Mesenchymal stem cell (in vitro differentiated cells and primary cell): Measurements from ENCODE around the gene LUM.

Experiments
- DNase-seq: peaks from one replicate; pipeline ENCODE4 v3.0.0-alpha.2; 2013
- H2AFZ ChIP-seq: one replicate; pipeline ENCODE4 v1.6.1; 2013; ENCODE audit warnings: low read depth, mild to moderate bottlenecking, control low read depth, inconsistent platforms, low read length, moderate library complexity
- H2AK5ac ChIP-seq: 2 replicates; pipeline ENCODE4 v1.6.1; 2013; ENCODE audit warnings: low read length, moderate library complexity, mild to moderate bottlenecking, inconsistent platforms; ENCODE audit not compliant: severe bottlenecking
- H2BK120ac ChIP-seq: one replicate; pipeline ENCODE4 v1.6.1; 2013; ENCODE audit warnings: low read depth, mild to moderate bottlenecking, inconsistent platforms, low read length, moderate library complexity
- H2BK12ac ChIP-seq, 2 experiments: one replicate each; pipeline ENCODE4 v1.6.1; 2013; ENCODE audit warnings: inconsistent platforms in 2 of 2, low read length in 2 of 2, mild to moderate bottlenecking in 2 of 2, moderate library complexity in 2 of 2, control low read depth in 1 of 2
- H2BK15ac ChIP-seq: one replicate; pipeline ENCODE4 v1.6.1; 2013; ENCODE audit warnings: mild to moderate bottlenecking, low read depth, inconsistent platforms; ENCODE audit not compliant: poor library complexity, severe bottlenecking
- H2BK5ac ChIP-seq: 2 replicates; pipeline ENCODE4 v1.6.1; 2013; ENCODE audit warnings: low read depth, mild to moderate bottlenecking, low read length, control low read depth, inconsistent platforms; ENCODE audit not compliant: poor library complexity, severe bottlenecking
- H3K14ac ChIP-seq, 2 experiments: one replicate each; pipeline ENCODE4 v1.6.1; 2013; ENCODE audit warnings: inconsistent platforms in 2 of 2, low read length in 2 of 2, control low read depth in 1 of 2, mild to moderate bottlenecking in 1 of 2, moderate library complexity in 1 of 2
- H3K18ac ChIP-seq, 2 experiments: one replicate each; pipeline ENCODE4 v1.6.1; 2013; ENCODE audit warnings: inconsistent platforms in 2 of 2, low read length in 2 of 2, control low read depth in 1 of 2, low read depth in 1 of 2, mild to moderate bottlenecking in 1 of 2
- H3K23ac ChIP-seq, 2 experiments: one replicate each; pipeline ENCODE4 v1.6.1; 2013; ENCODE audit warnings: inconsistent platforms in 2 of 2, low read length in 2 of 2, mild to moderate bottlenecking in 2 of 2, moderate library complexity in 2 of 2, control low read depth in 1 of 2
- H3K27ac ChIP-seq: 2 replicates; pipeline ENCODE4 v1.5.1; 2013; ENCODE audit warnings: mild to moderate bottlenecking, moderate library complexity, low read length, control low read depth, inconsistent platforms; ENCODE audit not compliant: poor library complexity, severe bottlenecking
- H3K27me3 ChIP-seq, 2 experiments: 2 replicates each; pipeline versions ENCODE4 v1.6.1 to v1.7.0; 2013; ENCODE audit warnings: low read length in 2 of 2, mild to moderate bottlenecking in 2 of 2, moderate library complexity in 2 of 2, control low read depth in 1 of 2, inconsistent platforms in 1 of 2; ENCODE audit not compliant: control insufficient read depth in 1 of 2, insufficient read depth in 1 of 2
- H3K36me3 ChIP-seq, 2 experiments: 2 replicates each; pipeline versions ENCODE4 v1.6.1 to v1.7.0; 2013; ENCODE audit warnings: low read length in 2 of 2, control low read depth in 1 of 2, inconsistent platforms in 1 of 2, low read depth in 1 of 2, mild to moderate bottlenecking in 1 of 2; ENCODE audit not compliant: insufficient read depth in 2 of 2, control insufficient read depth in 1 of 2
- H3K4ac ChIP-seq, 2 experiments: one replicate each; pipeline ENCODE4 v1.6.1; 2013; ENCODE audit warnings: inconsistent platforms in 2 of 2, low read length in 2 of 2, mild to moderate bottlenecking in 2 of 2, moderate library complexity in 2 of 2, control low read depth in 1 of 2, low read depth in 1 of 2
- H3K4me1 ChIP-seq: 2 replicates; pipeline ENCODE4 v1.6.1; 2013; ENCODE audit warnings: low read depth, low read length, control low read depth; ENCODE audit not compliant: control insufficient read depth, insufficient read depth
- H3K4me2 ChIP-seq: 2 replicates; pipeline ENCODE4 v1.6.1; 2013; ENCODE audit warnings: low read length, mild to moderate bottlenecking, inconsistent platforms; ENCODE audit not compliant: poor library complexity, severe bottlenecking
- H3K4me3 ChIP-seq, 2 experiments: 2 replicates each; pipeline versions ENCODE4 v1.5.1 to v1.7.0; 2013; ENCODE audit warnings: low read length in 2 of 2, mild to moderate bottlenecking in 2 of 2, control low read depth in 1 of 2, low read depth in 1 of 2; ENCODE audit not compliant: insufficient read depth in 1 of 2
- H3K79me1 ChIP-seq: replicated peaks from 2 replicates; pipeline ENCODE4 v1.6.1; 2013; ENCODE audit warnings: mild to moderate bottlenecking, control low read depth, low read length, inconsistent platforms; ENCODE audit not compliant: poor library complexity, severe bottlenecking
- H3K9ac ChIP-seq: 2 replicates; pipeline ENCODE4 v1.7.0; 2013; ENCODE audit warnings: mild to moderate bottlenecking, low read length, moderate library complexity
- H3K9me3 ChIP-seq: 2 replicates; pipeline ENCODE4 v1.7.0; 2013; ENCODE audit warnings: mild to moderate bottlenecking, low read length; ENCODE audit not compliant: control insufficient read depth
- H4K8ac ChIP-seq: one replicate; pipeline ENCODE4 v1.6.1; 2013; ENCODE audit warnings: inconsistent platforms, mild to moderate bottlenecking, low read length, moderate library complexity
- H4K91ac ChIP-seq: one replicate; pipeline ENCODE4 v1.6.1; 2013; ENCODE audit warnings: mild to moderate bottlenecking, low read length, inconsistent platforms
- WGBS: methylation state at CpG from one replicate; pipeline ENCODE4 v1.1.7; 2013; ENCODE audit warnings: mixed read lengths; 5-methylcytosine and 5-hydroxymethylcytosine counted together

LUM gene

DNA sequence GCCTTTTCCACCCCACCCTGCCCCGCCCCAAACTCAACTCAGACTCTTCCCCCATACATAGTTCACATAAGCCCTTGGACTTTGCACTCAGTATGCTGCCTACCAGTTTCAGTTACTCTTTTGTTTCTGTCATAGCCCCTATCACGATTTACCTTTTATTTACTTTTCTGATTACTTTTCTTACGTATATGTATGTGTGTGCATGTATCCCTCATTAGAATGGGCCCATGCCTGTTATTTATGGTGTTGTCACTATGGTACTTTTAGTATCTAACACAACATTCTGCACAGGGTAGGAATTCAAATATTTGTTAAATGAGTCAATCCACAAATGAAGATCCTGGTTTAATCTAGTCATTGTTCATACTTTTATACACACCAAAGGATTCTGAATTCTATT is 16.5 kb upstream of the LUM start:
- no peak overlapping the region for H3K14ac ChIP-seq
- H3K23ac ChIP-seq = no peak overlapping the region
- no peaks in the 10 kb centered on the region for H3K27me3 ChIP-seq
- no peak overlapping the region for H2AK5ac ChIP-seq
- H4K8ac ChIP-seq = no peak overlapping the region
- no peak overlapping the region for H3K18ac ChIP-seq
- no peak overlapping the region for H2BK5ac ChIP-seq
- no peak overlapping the region for H3K4me2 ChIP-seq
- H3K4me3 ChIP-seq = no peak overlapping the region
- no peak overlapping the region for H3K4ac ChIP-seq
- H2BK120ac ChIP-seq = peak overlapping the region; percentile 87
- peak overlapping the region; percentile 45 for H3K9ac ChIP-seq
- H2AFZ ChIP-seq = no peak overlapping the region
- peak; percentile 44 for DNase-seq
- no peaks in the 10 kb centered on the region for H3K79me1 ChIP-seq
- H3K4me1 ChIP-seq = no peaks in the 10 kb centered on the region
- H2BK15ac ChIP-seq = no peak overlapping the region
- no peak overlapping the region for H2BK12ac ChIP-seq
- H3K9me3 ChIP-seq = no peaks in the 10 kb centered on the region
- H4K91ac ChIP-seq = no peak overlapping the region
- no peaks in the 10 kb centered on the region for H3K36me3 ChIP-seq
- no peak overlapping the region for H3K27ac ChIP-seq
- 98% methylated on average over 1 of the region's 3 CpGs for WGBS

DNA sequence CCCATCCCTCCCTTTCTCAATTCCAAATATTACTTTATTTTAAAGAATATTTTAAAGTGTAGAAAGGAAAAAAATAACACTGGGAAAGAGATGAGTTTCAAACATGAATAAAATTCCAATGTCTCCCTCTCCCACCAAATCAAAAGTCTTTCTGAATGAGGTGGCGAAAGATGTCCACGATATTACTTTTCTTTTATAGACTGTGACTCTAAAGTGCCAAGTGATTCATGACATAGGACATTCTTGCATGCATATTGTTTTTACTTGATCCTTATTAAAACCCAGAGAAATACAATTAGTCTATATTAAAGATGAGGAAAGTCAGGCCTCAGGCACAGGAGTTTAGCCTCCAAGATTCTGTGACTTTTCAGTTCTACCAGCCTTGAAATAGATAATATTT is 16.0 kb upstream of the LUM start:
- H3K36me3 ChIP-seq = no peaks in the 10 kb centered on the region
- no peaks in the 10 kb centered on the region for H3K9me3 ChIP-seq
- no peak overlapping the region for H3K4ac ChIP-seq
- no peaks in the 10 kb centered on the region for H3K4me1 ChIP-seq
- H3K23ac ChIP-seq = no peak overlapping the region
- no peak overlapping the region for H3K4me3 ChIP-seq
- H2BK120ac ChIP-seq = peak overlapping the region; percentile 87
- H2AK5ac ChIP-seq = no peak overlapping the region
- no peak overlapping the region for H2BK15ac ChIP-seq
- H4K8ac ChIP-seq = no peak overlapping the region
- H2BK12ac ChIP-seq = no peak overlapping the region
- H3K27ac ChIP-seq = no peak overlapping the region
- peak overlapping the region; percentile 39 for H3K9ac ChIP-seq
- H4K91ac ChIP-seq = no peak overlapping the region
- H2AFZ ChIP-seq = no peak overlapping the region
- H3K14ac ChIP-seq = no peak overlapping the region
- H3K18ac ChIP-seq = no peak overlapping the region
- H3K4me2 ChIP-seq = no peak overlapping the region
- no CpG with 5 or more reads among the region's 2 CpGs for WGBS
- no peaks in the 10 kb centered on the region for H3K79me1 ChIP-seq
- DNase-seq = no peak
- H3K27me3 ChIP-seq = no peaks in the 10 kb centered on the region
- no peak overlapping the region for H2BK5ac ChIP-seq

DNA sequence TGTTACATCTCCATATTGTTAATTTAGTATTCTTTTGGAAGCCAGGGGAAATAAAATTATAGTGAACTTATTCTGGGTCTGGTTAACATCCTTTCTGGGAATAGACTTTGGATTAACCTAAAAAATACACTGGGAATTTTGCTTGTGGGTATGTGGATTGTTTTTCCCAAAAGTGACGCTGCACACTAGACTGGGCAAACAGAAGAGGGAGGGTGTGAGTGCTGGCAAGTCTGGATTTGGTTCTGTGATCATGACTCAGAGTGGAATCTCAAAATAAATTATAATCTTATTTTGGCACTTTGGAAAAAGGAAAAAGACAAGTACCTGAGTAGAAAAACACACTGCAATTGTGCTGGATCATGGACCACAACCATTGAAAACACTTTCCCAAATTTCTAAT is 15.2 kb upstream of the LUM start:
- peak overlapping the region; percentile 39 for H3K9ac ChIP-seq
- H4K91ac ChIP-seq = no peak overlapping the region
- H3K4me3 ChIP-seq = no peak overlapping the region
- H2BK5ac ChIP-seq = no peak overlapping the region
- no peak overlapping the region for H2BK120ac ChIP-seq
- no peaks in the 10 kb centered on the region for H3K27me3 ChIP-seq
- no peaks in the 10 kb centered on the region for H3K4me1 ChIP-seq
- H3K4me2 ChIP-seq = no peak overlapping the region
- no peak overlapping the region for H3K27ac ChIP-seq
- no peak overlapping the region for H3K14ac ChIP-seq
- H2BK12ac ChIP-seq = no peak overlapping the region
- H3K18ac ChIP-seq = no peak overlapping the region
- H3K79me1 ChIP-seq = no peaks in the 10 kb centered on the region
- H2AFZ ChIP-seq = no peak overlapping the region
- DNase-seq = no peak
- 94% methylated on average over 1 of the region's 1 CpG for WGBS
- no peak overlapping the region for H4K8ac ChIP-seq
- H3K9me3 ChIP-seq = no peaks in the 10 kb centered on the region
- no peaks in the 10 kb centered on the region for H3K36me3 ChIP-seq
- H3K23ac ChIP-seq = no peak overlapping the region
- H2BK15ac ChIP-seq = no peak overlapping the region
- H3K4ac ChIP-seq = no peak overlapping the region
- H2AK5ac ChIP-seq = no peak overlapping the region

DNA sequence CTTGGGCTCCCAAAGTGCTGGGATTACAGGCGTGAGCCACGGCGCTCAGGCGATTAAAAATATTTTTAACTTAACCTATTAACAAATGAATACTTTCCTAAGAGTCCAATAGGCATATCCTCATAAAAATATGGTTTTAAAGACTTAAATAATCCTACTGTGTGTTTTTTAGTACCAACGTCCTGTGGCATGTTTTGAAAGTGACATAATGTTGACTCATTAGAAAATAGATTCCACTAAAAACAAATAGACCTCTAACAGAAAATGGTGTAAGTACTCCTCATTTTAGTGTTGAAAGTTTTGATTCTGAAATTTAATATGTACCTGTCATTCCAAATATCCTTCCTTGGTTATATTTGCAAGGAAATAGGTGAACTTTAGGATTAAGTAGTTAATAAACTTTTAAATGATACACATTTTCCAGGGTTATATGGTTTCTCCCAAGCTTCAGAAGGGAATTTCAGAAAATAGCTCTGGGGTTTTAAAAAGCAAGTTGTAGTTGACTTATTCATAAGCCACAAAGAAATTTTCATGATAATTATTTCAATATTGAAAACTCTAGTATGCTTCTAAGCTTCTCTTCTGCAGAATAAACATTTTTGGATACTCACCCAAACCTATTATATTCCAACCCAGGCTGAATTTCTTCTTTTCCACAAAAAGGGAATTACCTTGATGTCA is 12.1 kb upstream of the LUM start:
- WGBS = no CpG with 5 or more reads among the region's 5 CpGs
- no peak overlapping the region for H3K23ac ChIP-seq
- DNase-seq = no peak
- H3K27me3 ChIP-seq = no peaks in the 10 kb centered on the region
- no peaks in the 10 kb centered on the region for H3K36me3 ChIP-seq
- no peak overlapping the region for H2BK5ac ChIP-seq
- no peak overlapping the region for H4K8ac ChIP-seq
- H3K4ac ChIP-seq = no peak overlapping the region
- no peak overlapping the region for H2BK12ac ChIP-seq
- H2AK5ac ChIP-seq = no peak overlapping the region
- H3K4me2 ChIP-seq = no peak overlapping the region
- no peak overlapping the region for H2BK15ac ChIP-seq
- no peak overlapping the region for H2AFZ ChIP-seq
- H3K79me1 ChIP-seq = no peaks in the 10 kb centered on the region
- no peaks in the 10 kb centered on the region for H3K4me1 ChIP-seq
- no peak overlapping the region for H3K27ac ChIP-seq
- H4K91ac ChIP-seq = no peak overlapping the region
- no peaks in the 10 kb centered on the region for H3K9me3 ChIP-seq
- no peak overlapping the region for H2BK120ac ChIP-seq
- no peak overlapping the region for H3K4me3 ChIP-seq
- no peak overlapping the region for H3K18ac ChIP-seq
- H3K14ac ChIP-seq = no peak overlapping the region
- H3K9ac ChIP-seq = no peak overlapping the region
